Right hindlimb (tissue), 1 donor: Measurements from ENCODE around the gene DOCK9.
"Not testable (repeated sequence)": the region's sequence is repeated elsewhere in the genome, so short reads cannot be mapped to it uniquely, and the experiment has no call there.

Source experiments
- DNase-seq: peaks from one replicate; pipeline ENCODE4 v3.0.0-alpha.2; 2018

Gene DOCK9

DNA sequence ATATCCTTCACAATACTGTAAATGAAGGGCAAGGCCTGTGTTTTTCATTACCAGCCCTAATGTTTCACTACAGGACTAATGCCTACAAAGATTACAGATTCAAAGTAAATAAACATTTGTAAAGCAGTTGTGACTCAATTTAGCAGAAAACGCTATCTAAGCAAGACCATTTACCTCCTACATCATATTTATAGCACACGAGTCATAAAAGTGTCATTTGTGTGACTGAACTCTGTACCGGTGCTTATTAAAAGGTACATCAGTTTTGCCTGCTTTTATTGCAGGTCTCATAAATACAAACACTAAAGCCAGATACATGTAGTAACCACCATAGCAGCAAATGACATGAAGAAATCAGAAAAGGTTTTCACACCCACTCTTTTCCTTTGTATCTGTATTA lies 163.9 kb downstream of the DOCK9 start:
- no peak for DNase-seq

DNA sequence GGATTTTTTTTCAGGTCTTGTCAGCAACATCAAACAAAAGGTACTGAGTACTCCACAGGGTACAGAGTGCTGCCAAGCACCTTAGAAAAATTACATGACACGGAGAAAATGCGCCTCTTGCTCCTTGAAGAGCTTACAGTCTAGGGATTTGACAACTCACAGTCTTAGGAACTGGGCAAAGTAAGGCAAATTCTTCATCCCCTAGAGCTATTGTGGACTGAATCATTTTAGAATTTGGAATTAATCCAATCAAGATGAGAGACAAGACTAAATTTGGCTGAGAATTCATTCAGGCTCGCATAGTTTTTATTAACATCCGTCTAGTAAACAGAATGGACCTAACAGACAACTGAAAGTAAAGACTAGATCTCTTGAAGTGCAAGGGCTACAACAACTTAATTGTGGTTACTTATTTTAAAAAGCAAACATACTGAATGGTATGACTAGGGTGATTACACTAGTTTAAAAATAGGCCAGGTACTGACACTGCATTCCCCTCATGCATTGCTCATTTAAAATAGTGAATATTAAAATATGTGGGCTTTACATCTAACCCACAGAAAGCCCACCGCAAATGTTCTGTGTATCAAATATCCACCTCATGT lies 165.6 kb downstream of the DOCK9 start:
- DNase-seq, result not testable (repeated sequence)

DNA sequence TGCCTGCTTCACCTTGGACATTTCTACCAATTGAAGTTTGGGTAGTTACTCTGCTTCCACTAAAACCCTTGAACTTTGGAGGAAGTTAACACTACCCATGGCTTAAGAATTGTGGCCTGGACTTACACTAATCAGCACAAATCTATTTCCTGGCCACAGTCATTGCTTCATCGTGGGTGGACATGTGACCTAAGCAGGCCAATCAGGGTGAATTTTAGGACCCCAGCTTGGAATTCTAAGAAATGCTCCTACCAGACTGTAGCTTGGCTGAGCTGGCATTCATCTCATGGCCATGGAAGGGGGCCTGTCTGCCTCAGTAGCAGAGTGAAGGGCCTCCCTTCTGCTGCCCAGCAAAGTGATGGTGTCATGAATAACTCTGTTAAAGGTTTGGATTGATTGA lies 167.1 kb downstream of the DOCK9 start:
- no peak for DNase-seq

DNA sequence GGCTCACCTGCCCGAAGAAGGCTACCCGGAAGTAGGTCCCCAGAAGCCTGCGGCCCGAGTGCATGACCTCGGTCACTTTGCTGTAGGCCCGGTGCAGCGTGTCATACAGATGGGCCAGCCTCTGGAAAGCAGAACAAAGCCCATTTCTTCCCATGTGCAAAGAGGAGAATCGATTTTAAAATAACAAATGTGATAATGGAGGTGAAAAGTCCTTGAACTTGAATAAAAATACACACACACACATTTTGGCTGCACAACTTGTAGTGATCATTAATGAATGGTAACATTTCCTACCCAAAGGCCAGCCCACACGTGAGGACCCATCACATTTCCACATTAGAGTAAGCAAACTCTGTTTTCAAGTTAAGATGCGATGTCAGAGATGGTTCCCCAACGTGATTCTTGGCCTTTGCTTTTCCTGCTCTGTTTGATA lies 168.5 kb downstream of the DOCK9 start:
- no peak for DNase-seq

DNA sequence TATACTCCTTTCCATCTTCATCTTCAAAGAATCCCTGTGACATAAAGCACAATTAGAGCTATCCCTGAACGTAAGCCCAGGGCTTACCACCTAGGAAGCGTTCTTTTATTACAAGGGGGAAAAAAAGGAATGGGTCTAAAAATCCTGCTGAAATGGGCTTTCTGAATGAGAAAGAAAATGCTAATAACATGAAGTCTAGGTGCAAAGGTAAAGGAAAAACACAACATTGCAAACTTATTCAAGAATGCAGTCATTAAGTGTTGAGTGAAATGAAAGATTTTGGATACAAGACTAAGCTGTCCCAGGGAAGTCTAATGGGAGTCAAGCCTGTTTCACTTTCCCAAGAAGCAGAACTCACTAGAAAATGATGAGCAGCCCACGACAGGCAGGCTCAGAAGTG lies 170.1 kb downstream of the DOCK9 start:
- DNase-seq, result no peak

DNA sequence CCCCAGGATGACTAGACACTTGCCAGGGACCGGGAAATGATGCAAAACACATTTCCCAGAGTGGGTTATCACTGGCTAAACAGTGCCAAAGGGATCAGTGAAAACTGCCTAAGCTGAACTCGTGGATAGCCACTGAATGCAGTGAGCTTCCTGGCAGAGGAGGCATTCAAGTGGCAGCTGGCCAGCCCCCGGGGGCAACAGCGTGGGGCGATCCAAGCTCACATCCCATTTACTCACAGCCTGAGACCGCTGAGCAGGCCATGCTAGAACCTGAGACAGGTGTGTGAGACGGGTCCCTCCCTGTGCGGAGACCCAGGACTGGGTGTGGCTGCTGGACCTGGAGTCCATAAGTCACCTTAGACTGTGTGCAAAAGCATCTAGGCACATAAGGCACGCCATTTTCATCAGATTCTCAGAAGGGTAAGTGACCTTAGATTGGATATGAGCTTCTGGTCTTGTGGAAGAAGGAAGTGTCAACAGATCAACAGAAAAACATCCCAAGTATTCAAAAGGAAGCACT lies 173.5 kb downstream of the DOCK9 start:
- no peak for DNase-seq

DNA sequence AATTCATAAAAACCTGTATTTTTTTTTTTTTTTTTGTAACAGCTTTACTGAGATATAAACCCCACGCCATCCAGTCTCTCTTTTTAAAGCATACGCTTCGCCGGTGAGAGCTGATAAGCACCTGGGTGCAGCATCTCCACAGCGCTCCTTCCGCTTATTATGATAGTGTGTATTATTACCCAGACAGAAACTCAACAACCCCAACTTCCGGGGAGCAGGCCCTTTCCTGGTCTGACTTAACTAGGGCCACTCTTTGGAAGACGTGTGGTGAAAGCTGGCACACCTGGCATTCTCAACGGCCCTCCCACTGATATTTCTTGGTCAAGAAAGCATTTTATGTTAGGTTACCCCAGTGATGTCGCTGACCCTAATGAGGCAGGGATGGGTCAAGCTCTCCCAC lies 173.9 kb downstream of the DOCK9 start:
- DNase-seq, result no peak

DNA sequence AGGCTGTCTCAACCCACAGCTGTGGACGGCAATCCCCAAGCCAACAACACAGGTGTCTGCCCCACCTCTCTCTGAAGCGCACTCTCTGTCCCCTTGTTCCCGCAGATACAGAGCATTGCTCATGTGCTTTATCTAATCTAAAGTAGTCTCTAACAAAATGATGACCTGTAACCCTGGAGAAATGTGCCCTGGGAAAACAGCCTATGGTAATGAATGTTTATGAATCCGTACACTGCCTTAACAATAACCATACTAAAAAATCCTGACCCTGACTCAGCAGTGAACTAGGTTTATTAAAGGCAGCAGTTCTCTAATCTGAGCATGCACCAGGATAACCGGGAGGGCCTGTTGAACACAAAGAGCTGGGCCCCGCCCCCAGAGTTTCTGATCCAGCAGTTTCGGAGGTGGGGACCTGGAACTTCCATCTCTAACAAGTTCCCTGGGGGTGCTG lies 174.7 kb downstream of the DOCK9 start:
- DNase-seq, result no peak

DNA sequence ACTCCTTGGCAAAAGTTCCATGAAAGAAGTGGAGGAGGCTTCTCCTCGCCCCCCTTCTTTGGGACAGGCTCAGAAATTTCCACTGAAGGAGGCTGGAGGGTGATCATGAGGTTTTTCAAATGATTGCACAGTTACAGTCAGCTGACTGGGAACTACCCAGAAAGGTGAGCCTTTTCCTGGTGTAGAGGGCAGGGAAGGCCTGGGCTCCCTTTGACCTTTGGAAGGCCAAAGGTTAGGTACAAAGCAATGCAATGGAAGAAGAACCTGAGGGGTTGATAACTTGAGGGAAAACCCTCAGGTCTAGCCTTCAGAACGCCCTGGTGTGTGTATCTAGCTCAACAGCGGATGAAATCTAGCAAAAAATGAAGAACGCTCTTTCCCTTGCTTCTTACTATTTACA lies 175.3 kb downstream of the DOCK9 start:
- no peak for DNase-seq

DNA sequence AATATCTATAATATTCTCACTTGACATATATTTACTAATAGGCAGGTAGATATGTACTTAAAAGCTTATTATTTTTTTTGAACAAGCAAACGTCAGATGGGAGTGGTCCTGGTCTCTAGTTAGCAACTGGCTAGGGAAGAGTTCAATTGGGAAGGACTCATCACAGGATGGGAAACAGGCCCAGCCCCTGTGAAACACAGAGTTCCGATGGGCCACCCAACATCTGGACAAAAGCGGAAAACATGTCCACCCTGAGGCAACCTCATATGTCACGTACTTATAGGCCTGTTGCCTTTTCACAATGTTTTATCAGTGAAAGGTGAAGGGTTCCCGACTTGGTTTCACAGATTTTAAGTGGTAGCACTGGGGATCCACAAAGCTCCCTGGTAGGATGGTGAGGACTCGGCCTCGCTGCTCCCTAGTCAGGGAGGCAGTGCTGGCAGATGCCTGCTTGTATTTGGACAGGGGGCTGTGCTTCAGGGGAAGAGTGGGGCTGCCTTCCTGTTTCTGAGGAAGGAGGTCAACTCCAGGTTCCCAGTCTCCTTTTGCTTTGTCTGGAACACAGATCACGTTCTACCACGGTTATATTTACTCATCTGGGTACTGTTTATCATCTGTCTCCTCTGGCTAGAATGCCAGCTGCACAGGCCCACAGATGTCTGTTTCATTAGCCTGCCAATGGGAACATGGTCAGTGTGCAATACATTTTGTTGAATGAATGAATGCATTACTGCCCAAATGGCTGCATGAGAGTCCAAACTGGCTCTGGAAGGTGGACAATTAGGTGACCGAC lies 176.0 kb downstream of the DOCK9 start:
- no peak for DNase-seq

DNA sequence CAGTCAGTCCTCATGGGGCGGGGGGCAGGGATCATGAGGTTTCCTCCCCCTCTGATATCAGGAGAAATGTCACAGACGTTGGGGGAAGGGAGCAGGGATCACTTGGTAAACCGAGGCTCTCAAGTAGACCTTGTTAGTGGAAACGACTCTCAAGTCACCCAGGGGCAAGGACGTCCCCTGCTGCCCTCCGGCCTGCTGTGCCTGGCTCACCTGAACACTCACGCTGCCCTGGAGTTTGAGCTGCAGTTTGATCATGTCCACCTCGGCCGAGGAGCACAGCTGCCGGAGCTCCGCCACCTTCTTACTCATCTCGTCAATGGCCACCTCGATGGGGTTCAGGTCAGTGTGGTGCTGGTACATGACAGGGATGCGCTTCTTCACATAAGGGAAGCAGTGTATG lies 177.8 kb downstream of the DOCK9 start:
- DNase-seq, result no peak

DNA sequence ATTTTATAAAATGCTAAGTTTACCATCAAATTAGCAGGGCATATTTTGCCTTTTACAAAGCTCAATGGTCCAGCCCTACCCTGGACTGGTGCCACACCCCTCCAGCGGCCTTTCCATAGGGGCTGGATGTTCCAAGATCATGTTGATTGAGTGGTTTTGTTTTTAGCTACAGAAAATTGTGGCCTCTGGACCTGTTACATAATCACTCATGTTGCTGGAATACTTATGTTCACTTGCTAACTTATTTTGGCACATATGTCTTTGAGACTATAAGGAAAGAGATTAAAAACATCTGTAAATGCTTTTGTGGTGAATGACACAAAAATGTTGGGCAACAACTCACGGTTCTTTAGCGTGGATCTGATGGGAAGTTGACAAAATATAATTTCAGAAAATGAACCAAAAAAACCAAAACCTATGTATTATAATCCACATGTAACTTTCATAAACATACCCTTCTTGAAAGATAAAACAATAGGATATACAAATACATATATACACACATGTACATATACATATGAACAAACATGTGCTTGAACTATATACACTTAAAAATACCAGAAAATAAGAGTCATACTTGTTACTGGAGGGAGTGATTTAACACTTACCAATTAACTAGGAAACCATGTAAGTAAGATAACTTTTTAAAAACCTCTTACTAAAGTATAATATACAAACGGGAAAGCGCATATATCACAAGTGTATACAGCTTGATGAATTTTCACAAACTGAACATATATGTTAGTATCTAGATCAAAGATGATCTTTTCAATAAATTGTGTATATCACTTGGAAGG lies 178.8 kb downstream of the DOCK9 start:
- DNase-seq, result peak; percentile 62

DNA sequence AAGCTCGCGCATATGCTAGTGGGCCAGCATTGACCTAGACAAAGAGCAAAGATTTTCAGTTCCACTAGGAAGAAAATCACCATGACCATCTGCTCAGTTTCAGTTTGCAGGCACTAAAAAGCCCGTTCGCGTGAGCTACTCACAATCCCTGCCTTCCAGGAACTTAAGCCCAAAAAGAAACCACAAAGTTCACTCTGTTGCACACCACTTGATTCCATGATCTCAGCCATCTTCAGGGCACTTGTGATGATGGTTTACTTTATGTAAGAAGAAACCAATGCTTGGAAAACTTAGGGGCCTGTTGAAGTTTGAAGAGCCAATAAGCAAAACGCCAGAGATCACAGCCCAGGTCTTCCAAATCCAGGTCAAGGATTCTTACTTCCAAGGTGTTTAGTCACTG lies 180.4 kb downstream of the DOCK9 start:
- DNase-seq, result no peak

DNA sequence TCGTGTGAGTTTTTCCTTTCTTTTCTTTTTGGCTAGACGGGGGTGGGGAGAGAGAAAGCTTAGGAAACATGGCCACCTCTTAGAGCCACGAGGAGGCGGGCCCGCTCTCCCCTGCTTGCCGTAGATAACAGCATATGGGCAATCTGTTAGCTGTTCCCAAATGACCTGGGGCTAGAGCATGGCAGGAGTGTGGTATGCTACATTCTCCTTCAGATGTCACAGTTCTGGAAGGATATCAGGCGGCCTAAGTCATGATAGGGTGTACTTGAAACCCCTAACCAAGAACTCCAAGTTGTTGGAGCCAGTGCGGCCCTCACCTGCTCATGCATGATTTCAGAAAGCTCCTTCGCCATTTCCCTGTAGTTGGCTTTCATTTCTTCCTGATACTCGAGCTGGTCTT lies 181.1 kb downstream of the DOCK9 start:
- DNase-seq, result no peak

DNA sequence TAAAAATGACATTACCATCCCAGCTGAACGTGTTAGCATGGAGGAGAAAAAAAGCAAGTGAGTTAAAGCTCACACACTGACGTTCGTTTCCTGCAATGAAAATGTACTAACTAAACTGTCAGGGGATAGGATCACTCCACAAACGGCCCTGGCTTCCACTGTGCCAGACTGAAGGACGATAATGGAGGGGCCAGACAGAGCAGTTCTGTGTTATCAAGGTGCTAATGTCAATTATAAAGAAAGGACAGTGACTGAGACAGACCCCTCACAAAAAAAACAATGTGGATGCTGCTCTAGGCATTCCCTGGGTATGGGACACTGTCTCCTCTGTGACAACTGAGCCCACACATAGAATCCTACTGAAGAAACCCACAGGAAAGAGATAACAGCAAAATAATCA lies 181.7 kb downstream of the DOCK9 start:
- no peak for DNase-seq

DNA sequence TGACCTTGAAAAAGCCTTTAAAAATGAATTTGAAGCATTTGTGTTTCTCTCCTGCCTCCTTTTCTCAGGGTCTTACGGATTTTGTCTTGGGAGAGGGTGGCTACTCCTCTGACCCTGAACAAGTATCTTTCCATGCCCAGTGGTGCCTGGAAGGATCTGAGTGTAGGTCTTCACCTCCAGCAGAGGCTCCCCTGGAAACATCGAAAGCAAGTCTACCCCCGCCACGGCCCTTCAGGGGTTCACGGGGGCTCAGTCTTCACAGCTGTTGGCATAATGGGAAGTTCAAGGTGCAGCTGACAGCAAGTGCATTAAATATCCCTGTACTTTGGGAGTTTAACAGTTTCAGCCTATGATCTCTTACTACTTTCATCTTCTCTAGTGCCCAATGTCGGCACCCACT lies 182.6 kb downstream of the DOCK9 start:
- DNase-seq, result no peak

DNA sequence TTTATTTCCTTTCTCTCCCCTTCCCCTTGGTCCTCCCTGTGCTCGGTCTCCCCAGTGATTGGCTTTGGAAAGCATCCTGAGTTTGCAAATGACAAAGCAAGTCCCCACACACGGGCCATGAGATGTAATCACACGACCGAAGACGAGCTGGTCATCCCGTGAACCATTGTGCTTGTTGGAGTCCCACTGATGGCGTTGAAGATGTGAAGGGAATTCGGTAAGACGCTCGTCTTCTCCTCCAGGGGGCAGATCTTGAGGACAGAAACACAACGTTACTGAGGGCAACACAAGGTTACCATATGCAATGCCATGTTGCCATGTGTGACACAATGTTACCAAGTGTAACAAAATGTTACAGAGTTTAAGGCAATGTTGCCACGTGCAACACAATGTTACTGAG lies 183.4 kb downstream of the DOCK9 start:
- no peak for DNase-seq

DNA sequence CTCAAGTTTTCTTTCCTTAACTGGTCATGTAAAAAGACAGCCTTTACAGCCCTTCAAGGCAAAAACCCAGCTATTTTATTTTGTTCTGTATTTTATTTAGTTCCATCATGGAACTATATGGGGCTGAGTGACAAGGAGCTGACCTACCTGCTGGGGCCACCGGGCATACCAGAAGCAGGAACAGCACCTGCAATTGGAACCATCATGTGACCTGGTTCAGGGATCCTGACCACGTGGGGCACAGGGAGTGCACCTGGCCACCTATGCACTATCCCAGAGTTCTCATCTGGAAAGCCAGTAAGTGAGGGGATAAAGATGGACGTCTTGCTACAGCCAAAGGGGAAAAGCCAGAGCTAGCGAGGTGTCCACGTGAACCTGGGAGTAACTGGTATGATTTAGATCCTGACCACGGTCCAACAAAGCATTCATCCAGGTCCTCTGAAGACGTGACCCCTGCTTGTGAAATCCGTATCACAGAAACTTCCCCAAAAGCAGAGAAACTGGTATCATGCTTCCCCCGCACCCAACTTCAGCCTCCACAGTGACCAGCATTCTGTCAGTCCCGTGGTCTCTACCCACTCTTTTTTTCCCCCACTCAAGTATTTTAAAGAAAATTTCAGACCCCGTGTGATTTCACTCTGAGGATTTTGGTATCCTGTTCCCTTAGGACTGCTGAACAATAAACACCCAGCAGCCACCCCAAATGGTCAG lies 184.9 kb downstream of the DOCK9 start:
- no peak for DNase-seq

DNA sequence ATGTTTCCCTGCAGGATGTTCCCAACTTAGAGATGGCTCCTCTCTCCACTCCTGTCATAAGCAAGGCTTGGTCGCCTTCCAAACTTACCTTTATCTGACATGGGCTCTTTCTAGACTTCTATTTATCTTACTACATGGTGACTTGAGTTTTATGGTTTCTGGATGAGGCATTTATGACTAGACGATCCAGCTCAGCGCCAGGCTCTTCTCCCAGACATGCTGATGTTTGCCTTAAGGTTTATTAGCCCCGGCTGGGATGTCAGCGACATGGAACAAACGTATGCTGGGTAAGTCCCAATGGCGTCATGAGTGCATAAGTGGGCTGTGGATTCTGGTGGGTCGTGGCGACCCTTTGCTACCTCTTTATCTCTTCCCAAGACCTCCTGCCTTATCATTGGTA lies 185.5 kb downstream of the DOCK9 start:
- no peak for DNase-seq

DNA sequence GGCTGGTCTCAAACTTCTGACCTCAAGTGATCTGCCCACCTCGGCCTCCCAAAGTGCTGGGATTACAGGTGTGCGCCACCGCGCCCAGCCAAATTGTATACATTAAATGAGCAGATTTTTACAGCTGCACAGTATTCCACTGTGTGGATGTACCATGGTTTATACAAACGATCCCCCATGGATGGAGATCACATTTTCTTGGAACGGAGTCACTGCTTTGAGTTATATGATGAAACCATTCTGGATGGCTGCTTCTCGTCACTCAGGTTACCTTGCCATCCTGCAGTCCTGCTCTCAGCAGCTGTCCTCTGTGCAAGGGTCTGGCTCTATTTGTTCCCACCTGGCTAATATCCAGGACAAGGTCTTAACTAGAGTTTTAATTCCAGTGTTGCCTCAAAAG lies 186.3 kb downstream of the DOCK9 start:
- DNase-seq, result no peak

DNA sequence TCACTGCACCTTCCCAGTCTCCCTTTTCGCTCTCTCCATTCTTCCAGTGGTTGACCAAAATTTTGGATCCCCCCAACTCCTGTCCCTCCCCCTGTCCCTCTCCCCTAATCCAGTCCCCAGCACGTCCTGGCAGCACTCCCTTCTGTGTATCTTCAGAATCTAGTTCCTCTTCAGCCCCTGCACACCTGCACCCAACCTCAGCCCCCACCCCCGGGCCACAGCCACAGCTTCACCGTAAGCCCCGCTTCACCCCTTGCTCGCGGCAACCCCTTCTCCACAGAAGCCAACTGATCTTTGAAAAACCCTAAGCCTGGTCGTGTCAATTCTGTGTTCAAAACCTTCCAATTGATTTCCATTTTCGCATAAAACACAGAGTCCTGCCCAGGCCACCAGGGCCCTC lies 189.9 kb downstream of the DOCK9 start:
- DNase-seq, result no peak

DNA sequence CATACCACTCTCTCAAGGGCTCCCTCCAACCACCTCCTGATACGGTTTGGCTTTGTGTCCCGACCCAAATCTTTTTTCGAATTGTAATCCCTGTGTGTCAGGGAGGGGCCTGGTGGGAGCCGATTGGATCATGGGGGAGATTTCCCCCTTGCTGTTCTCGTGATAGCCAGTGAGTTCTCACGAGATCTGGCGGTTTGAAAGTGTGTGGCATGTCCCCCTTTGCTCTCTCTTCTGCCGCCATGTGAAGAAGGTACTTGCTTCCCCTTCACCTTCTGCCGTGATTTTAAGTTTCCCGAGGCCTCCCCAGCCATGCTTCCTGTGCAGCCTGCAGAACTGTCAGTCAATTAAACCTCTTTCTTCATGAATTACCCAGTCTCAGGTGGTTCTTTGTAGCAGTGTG lies 190.7 kb downstream of the DOCK9 start:
- DNase-seq, result no peak

DNA sequence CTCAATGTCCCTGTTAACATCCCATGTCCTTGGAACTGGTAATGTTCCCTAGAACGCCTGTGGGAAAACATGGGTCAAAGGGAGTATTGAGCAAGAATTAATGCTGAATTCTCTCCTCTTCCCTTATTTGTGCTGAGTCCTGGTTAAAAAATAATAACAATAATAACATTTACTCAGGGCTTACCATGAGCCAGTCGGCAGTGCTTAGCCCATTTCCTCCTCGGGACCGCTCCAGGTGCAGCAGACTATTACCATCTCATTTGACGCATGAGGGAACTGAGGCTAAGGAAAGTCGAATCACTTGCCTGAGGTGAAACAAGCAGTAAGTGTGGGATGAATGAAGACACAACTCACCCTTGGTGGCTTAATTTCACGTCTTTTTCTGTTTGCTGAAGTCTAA lies 191.8 kb downstream of the DOCK9 start:
- DNase-seq, result no peak
